ENCODE data around the gene SMYD3.

The SMYD3 gene

DNA sequence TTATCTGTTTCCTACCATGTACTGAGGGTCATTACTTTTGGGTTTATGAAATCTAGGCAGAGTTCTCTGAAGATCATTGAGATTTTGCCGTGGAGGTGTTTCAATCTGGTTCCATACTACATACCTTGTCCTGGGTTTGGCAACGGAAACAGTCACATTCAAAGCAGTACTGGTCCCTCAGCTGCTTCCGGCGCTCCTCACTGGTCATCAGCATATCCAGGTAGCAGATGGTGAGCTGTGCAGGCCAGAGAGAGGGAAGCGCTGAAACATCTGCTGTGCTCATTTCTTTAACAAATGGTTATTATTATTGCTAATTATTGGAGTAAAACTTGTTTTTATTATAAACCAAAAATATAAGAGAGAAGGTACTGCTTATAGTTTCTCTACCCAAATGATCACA lies 591.7 kb downstream of the SMYD3 start:
- no peaks in the 10 kb centered on the region for H3K36me3 ChIP-seq (replicated peaks)
- TF ChIP-seq, protein P1, sequence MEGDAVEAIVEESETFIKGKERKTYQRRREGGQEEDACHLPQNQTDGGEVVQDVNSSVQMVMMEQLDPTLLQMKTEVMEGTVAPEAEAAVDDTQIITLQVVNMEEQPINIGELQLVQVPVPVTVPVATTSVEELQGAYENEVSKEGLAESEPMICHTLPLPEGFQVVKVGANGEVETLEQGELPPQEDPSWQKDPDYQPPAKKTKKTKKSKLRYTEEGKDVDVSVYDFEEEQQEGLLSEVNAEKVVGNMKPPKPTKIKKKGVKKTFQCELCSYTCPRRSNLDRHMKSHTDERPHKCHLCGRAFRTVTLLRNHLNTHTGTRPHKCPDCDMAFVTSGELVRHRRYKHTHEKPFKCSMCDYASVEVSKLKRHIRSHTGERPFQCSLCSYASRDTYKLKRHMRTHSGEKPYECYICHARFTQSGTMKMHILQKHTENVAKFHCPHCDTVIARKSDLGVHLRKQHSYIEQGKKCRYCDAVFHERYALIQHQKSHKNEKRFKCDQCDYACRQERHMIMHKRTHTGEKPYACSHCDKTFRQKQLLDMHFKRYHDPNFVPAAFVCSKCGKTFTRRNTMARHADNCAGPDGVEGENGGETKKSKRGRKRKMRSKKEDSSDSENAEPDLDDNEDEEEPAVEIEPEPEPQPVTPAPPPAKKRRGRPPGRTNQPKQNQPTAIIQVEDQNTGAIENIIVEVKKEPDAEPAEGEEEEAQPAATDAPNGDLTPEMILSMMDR (IDR thresholded peaks at IDR 0.05; ENCODE audit: low read depth, low read length, missing control alignments) = no peak
- in situ Hi-C loops (cut with HindIII; ENCODE audit: low pct_ligation_motif_present, low sequenced_read_pairs) = no loop called here
- no peaks in the 10 kb centered on the region for H3K27me3 ChIP-seq (replicated peaks)
- no peak overlapping the region for H3K4me3 ChIP-seq (ENCODE audit: low read depth, low read length)
- DNase-seq = no peak
- no peak overlapping the region for H3K27ac ChIP-seq

DNA sequence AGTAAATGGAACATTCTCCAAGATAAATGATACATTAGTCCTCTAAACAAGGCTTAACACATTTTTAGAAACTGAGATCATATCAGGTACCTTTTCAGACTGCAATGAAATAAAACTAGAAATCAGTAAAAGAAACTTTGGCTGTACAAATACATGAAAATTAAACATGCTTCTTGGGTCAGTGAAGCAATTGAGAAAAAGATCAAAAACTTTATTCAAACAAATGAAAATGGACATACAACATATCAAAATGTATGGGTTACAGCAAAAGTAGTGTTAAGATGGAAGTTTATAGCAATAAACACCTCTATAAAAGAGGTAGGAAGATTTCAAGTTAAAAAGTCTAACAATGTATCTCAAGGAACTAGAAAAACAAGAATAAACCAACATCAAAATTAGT lies 598.5 kb downstream of the SMYD3 start:
- Histone ChIP-seq H3K4me3 (ENCODE audit: low read depth, low read length) (no peak overlapping the region), H3K27ac (no peak overlapping the region), H3K27me3 (replicated peaks) (no peaks in the 10 kb centered on the region), H3K36me3 (replicated peaks) (no peaks in the 10 kb centered on the region)
- DNase-seq = no peak
- TF ChIP-seq, protein P1 (IDR thresholded peaks at IDR 0.05; ENCODE audit: low read depth, low read length, missing control alignments) = no peak
- in situ Hi-C loops (cut with HindIII; ENCODE audit: low pct_ligation_motif_present, low sequenced_read_pairs) = no loop called here

DNA sequence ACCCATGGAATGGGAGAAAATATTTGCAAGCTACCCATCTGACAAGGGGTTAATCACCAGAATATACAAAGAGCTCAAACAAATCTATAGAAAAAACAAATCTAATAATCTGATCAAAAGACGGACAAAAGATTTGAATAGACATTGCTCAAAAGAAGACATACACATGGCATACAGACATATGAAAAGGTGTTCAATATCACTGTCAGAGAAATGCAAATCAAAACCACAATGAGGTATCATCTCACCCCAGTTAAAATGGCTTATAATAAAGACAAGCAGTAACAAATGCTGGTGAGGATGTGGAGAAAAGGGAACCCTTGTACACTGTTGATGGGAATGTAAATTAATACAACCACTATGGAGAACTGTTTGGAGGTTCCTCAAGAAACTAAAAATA lies 600.9 kb downstream of the SMYD3 start:
- DNase-seq = no peak
- H3K36me3 ChIP-seq (replicated peaks) = no peaks in the 10 kb centered on the region
- H3K27me3 ChIP-seq (replicated peaks) = no peaks in the 10 kb centered on the region
- in situ Hi-C loops (cut with HindIII; ENCODE audit: low pct_ligation_motif_present, low sequenced_read_pairs) = no loop called here
- H3K4me3 ChIP-seq (ENCODE audit: low read depth, low read length) = no peak overlapping the region
- H3K27ac ChIP-seq = no peak overlapping the region
- TF ChIP-seq, protein P1 (IDR thresholded peaks at IDR 0.05; ENCODE audit: low read depth, low read length, missing control alignments) = no peak

DNA sequence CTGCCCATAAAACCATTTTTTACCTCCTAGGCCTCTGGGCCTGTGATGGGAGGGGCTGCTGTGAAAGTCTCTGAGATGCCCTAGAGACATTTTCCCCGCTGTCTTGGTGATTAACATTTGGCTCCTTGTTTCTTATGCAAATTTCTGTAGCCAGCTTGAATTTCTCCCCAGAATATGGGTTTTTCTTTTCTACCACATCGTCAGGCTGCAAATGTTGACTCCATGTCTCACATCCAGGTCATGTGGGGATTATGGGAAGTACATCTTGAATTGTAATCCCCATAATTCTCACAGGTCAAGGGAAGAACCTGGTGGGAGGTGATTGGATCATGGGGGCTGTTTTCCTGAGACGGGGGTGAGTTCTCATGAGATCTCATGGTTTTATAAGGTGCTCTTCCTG lies 603.2 kb downstream of the SMYD3 start:
- H3K27me3 ChIP-seq (replicated peaks) = no peaks in the 10 kb centered on the region
- H3K27ac ChIP-seq = no peak overlapping the region
- TF ChIP-seq, protein P1 (IDR thresholded peaks at IDR 0.05; ENCODE audit: low read depth, low read length, missing control alignments) = no peak
- no peak overlapping the region for H3K4me3 ChIP-seq (ENCODE audit: low read depth, low read length)
- H3K36me3 ChIP-seq (replicated peaks) = no peaks in the 10 kb centered on the region
- DNase-seq = no peak
- in situ Hi-C loops (cut with HindIII; ENCODE audit: low pct_ligation_motif_present, low sequenced_read_pairs) = no loop called here

DNA sequence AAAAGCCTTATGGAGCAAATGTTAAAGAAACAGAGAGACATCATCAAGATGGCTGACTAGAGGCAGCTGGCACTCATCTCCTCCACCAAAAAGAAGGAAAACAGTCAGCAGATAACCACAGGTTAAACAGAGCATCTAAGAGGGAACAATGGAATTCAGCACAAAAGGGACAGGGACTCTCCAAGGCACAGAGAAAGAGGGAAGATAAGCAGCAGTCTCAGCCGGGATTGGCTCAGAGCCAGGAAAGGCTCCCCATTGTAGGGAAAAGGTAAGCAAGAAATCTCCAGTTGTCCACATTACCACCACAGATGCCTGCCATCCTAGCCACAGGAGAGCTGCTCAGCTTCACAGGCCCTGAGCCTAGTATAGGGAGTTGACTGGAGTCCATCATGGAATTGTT lies 605.5 kb downstream of the SMYD3 start:
- Histone ChIP-seq H3K27ac (no peak overlapping the region), H3K4me3 (ENCODE audit: low read depth, low read length) (no peak overlapping the region), H3K27me3 (replicated peaks) (no peaks in the 10 kb centered on the region), H3K36me3 (replicated peaks) (no peaks in the 10 kb centered on the region)
- TF ChIP-seq, protein P1 (IDR thresholded peaks at IDR 0.05; ENCODE audit: low read depth, low read length, missing control alignments) = no peak
- no peak for DNase-seq
- in situ Hi-C loops (cut with HindIII; ENCODE audit: low pct_ligation_motif_present, low sequenced_read_pairs) = no loop called here

DNA sequence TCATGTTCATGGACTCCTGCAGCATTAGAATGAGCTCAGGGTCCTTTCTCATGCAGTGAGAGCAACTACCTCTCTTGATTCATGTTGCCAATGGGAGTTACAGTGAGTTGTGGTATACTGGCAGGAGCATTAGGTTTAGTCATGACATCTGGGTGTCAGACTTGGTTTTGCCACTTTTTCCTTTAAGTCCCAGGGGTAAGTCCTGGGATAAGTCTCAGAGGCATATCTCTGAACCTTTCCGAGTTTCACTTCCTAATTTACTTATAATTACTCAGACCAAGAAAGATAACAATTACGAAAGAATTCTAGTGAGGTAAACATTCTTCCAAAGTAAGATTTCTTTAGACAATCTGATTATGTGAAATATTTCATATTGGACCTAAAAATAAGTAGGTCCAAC lies 606.0 kb downstream of the SMYD3 start:
- no peak for DNase-seq
- in situ Hi-C loops (cut with HindIII; ENCODE audit: low pct_ligation_motif_present, low sequenced_read_pairs) = no loop called here
- TF ChIP-seq, protein P1 (IDR thresholded peaks at IDR 0.05; ENCODE audit: low read depth, low read length, missing control alignments) = no peak
- H3K27ac ChIP-seq = no peak overlapping the region
- no peaks in the 10 kb centered on the region for H3K36me3 ChIP-seq (replicated peaks)
- no peaks in the 10 kb centered on the region for H3K27me3 ChIP-seq (replicated peaks)
- no peak overlapping the region for H3K4me3 ChIP-seq (ENCODE audit: low read depth, low read length)
